Right forelimb (tissue), 1 donor: ENCODE measurements around the gene CDH19.

Experiments used
- DNase-seq: peaks from one replicate; pipeline ENCODE4 v3.0.0-alpha.2; 2018

CDH19 gene, protein sequence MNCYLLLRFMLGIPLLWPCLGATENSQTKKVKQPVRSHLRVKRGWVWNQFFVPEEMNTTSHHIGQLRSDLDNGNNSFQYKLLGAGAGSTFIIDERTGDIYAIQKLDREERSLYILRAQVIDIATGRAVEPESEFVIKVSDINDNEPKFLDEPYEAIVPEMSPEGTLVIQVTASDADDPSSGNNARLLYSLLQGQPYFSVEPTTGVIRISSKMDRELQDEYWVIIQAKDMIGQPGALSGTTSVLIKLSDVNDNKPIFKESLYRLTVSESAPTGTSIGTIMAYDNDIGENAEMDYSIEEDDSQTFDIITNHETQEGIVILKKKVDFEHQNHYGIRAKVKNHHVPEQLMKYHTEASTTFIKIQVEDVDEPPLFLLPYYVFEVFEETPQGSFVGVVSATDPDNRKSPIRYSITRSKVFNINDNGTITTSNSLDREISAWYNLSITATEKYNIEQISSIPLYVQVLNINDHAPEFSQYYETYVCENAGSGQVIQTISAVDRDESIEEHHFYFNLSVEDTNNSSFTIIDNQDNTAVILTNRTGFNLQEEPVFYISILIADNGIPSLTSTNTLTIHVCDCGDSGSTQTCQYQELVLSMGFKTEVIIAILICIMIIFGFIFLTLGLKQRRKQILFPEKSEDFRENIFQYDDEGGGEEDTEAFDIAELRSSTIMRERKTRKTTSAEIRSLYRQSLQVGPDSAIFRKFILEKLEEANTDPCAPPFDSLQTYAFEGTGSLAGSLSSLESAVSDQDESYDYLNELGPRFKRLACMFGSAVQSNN

DNA sequence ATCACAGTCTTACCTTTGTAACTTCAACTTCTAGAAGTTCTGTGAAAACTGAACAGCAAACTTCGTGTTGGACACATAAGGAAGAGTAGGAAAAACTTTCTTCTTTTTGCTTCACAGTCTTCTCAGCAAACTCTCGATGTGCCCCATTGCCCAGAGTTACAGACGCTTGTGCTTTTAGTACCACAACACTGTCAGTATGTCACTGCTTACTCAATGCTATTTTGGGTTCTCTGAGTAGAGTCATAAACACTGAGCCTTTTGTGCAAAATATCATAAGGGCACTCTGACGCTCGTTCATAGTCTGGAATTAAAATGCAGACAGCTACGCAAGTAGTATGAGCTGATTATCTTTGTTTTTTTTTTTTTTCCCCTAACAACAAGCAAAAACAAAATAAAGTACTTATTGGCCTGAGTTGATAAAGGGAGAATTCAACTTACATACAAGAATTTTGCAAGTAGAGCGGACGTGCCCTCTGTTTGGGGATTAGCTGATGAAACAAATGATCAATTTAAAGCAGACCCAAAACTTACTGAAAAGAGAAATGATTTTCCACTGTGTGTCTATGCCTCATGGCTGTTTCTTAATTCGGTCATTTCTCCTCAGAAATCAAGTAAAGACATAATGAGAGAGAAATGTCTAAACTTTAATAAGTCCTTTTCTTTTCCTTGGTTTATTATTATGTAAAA, at the start of gene CDH19:
Gene CDH19 (minus strand): TSS at position 150 of the 687 bp plus-strand sequence. CDS start 31,886 bp downstream, outside the sequence.
- no peak for DNase-seq

DNA sequence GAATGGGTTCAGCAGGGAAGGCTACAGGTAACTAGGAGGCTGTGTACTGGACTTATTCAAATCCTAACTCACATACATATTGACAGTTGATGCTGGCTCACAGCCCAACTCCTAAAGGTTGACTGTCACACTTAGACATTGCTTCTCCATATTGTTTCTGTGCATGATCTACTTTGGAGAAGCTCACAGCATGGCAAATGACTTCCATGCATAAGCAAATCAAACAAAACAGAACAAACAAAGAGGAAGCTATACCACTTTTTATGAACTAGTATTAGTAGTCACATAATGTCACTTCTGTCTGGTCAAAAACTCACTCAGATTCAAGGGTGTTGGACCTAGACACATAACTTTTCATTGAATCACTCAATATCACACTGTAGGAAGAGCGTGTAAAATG, 43.8 kb upstream of the CDH19 start:
- DNase-seq = no peak

DNA sequence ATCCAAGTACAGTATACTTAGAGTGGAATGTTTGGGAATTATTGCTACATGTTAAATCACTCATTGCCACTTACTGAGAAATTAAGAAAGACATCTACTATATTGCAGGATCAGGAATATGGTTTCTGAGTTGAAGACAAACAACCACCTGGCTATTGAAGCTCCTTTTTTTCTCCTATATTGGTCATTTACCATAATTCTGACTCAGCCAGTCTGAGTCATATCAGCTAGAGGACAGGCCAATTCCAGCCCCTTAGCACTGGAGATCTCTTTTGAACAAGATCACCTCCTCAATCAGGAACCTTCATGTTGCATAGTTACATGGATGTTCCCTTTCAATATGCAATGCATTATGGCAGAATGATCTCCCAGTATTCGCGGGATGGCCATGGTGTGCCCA, 42.7 kb upstream of the CDH19 start:
- DNase-seq = no peak

DNA sequence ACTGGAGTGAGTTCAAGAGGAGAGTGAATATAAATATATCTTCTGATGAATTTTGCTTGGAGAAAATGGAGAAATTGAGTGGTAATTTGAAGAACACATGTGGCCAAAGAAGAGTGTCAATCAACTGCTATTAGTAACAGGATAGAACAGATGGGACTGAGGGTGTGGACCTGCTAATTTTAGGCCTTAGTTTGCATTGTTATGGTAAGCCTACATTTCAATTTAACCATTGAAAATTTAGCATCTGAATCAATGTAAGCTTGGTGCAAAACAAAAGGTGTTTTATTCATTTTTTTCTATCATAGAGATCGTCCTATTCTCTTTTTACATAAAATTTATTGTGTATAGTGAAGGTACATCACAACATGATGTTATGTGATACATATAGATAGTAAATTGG, 42.1 kb upstream of the CDH19 start:
- no peak for DNase-seq

DNA sequence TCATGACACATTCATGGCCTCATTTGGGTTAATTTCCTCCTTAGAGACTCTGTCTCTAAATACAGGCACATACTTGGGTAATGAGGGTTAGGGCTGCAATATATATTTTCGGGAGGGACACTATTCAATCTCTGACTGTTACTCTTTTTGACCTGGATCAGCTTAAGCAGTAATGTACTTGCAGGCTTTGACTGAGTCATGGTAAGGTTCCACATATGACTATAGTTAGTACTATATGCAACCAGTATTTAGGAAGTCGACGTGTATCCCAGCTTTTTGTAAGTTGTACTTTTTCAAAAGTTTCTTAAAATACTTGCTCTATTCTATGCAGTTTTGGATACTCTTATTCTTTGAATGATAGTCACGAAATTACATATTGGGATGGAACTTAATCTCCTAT, 37.2 kb upstream of the CDH19 start:
- DNase-seq = no peak

DNA sequence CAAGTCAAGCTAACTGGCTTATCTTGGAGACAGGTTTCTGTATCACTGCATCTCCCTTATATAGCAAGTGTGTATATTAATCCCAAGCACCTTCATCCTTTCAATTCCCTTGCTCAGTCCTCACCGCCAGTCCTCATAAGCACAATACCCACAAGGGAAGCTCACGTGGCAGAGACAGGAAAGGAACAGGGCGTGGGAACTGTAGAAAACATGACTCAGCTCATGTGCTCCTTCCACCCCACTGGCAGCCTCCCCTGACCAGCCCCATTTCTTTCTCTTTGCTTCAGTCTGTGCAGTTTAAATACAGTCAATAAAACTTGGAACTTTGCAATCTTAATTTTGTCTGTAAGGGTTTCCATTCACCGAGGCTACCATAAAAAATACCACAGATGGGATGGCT, 36.5 kb upstream of the CDH19 start:
- no peak for DNase-seq

DNA sequence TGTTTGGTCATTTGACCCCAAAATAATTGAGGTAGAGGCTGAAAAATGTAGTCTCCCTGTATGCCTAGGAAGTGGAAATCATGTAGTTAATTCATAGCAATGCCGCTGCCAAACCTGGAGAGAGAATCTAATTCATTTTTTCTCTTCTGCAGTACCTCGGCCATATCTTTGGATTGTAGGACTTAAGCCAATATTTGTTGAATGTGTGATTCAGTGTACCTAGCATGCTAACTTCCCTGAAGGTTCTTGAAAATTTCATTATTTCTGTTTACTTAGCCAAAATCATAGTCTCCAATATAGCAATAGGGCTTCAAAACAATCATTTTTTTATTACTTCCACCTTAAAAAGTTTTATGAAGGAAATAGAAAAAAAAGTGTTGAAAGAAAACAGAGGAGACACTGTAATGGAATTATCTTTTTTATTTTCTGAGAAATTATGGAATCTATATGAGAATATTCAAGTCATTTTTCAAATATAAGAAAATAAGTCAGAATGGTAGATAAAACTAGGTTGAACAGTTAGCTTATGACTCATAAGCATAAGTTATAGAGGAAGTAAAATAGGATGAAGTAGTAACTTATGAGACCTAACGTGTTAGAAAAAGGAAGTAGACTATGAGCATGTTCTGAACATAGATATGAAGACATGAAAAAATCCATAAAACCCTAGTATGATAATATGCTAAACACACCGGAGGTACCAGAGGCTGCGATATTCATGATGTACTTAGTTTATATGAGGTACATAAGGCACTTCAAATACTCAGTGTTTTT, 35.2 kb upstream of the CDH19 start:
- no peak for DNase-seq

DNA sequence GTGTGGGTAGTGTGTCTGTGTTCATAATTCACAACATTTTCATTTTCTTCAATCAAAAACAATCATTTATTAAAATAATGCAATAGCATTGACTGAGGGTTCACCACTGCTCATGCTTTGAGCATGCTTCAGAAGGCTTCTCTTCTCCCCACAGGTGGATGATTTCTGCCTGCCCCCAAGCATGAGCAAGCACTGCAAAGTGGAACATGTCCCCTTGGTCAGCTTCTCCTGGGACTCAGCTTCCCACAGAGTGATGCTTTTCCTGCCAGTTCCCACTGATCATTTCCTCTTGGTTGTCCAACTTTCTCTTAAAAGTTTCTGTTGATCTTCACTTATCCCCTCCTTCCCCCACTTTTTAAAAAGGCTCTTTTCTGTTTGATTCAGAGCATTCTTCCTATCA, 31.5 kb upstream of the CDH19 start:
- DNase-seq = no peak

DNA sequence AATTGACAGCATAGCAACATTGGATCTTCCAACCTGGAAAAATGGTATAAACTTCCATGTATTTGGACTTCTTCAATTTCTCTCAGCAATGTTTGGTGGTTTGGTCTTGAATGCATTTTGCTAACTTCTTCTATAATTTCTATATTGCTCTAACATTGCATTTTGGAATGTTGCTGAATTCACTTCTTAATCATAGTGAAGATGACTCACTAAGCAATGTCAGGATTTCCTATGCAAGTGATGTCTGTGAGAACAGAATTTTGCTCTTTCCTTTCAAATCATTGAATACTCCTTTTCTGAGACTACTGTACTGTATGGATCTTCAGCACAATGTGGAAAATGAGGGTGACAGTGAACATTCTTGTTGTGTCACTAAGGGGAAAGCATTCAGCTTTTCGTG, 28.9 kb upstream of the CDH19 start:
- DNase-seq = no peak

DNA sequence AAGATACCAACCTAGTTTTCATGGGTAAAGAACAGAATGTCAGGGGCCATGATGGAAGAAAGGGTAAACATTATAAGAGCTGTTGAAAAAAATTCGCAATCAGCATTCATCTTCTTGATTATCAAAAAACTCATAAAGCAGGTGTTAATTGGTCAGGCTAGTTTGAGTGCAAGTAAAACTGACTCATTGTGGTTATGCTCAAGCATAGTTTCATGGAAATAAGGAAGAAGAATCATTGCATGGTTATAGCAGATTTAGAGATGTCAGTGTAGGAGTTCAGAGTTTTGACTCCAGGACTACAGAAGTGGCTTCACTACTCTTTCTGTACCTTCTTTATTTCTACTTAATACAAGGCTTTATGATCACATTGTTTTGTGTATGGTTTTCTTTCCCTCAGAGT, 26.9 kb upstream of the CDH19 start:
- DNase-seq = no peak

DNA sequence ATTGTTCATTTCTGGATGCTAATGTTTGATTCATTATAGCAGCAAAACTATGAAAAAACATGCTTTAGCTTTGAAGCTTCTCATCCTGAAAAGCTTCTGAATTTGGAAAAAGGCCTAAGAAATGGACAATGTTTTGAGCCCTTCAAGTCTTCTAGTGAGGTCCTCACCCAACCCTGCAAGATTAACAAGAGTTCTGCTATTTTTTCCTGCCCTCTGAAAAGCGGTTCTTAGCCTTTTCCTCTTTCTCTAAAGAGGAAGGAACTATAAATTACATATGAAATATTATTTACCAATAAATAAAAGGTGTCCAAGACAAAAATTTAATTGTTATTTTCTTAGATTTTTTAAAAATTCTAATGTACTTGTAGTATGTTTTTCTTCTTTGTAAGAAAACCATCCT, 19.9 kb upstream of the CDH19 start:
- no peak for DNase-seq

DNA sequence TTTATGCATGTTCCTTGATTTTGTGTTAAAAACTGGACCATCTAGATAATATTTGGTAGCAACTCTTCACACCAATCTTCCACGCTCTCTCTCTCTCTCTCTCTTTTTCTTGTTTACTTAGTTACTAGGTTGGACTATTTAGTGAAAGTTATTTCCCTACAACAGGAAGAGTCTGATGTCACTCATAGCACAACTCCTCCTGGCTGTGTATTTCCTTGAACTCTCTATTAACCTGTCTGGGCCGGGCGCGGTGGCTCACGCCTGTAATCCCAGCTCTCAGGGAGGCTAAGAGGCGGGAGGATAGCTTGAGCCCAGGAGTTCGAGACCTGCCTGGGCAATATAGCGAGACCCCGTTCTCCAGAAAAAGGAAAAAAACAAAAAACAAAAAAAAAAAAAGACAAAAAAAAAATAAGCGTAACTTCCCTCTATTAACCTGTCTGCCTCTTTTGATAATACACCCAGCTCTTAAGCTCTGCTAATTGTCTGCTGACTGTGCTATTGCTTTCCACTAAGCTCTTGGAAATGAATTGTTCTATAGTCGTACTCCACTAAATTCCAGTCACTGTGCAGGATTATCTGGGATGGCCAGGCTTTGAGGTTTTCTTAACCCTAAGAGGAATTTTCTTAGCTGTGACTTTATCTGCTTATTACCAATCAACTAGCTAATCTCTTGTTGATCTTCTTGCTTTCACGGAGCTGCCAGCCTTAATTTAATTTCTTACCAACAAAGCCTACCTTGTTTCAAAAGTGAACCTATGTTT, 18.1 kb upstream of the CDH19 start:
- no peak for DNase-seq

DNA sequence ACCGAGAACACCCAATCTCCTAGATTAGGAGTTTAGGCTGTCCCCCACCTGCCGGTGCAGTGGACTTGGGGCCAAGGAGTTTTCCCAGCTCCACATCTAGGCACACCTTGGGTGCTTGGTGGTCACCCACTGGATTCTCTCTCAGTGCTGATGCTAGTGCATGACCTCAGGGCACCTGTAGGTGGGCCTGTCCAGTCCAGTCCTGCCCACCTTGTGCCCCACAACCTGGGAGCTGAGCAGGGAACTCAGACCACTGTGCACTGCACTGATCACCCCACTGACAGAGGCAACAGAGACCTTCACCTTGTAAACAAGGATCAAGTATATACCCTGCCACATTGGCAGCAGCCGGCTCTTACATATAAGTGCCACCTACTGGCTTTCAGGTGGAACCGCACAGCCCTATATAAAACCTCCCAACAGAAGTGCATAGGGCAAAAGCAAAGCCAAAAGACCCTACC, 12.7 kb upstream of the CDH19 start:
- no peak for DNase-seq

DNA sequence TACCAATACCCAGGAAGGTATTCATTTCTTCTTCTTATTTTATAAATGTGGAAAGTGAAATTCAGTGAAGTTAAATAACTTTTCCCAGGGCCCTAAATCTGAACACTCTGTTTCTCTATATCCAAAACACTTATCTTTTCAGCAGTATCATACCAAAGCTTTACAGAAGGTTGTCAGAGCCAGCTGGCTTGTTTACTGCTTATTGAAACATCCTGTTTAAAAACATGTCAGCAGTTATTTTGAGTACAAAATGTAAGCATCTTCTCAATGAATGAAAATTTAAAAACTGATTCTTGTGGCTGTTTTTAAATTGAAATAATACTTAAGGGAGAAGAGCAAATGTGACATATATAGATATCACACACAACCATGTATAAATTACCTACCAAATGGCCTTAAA, 11.3 kb upstream of the CDH19 start:
- no peak for DNase-seq

DNA sequence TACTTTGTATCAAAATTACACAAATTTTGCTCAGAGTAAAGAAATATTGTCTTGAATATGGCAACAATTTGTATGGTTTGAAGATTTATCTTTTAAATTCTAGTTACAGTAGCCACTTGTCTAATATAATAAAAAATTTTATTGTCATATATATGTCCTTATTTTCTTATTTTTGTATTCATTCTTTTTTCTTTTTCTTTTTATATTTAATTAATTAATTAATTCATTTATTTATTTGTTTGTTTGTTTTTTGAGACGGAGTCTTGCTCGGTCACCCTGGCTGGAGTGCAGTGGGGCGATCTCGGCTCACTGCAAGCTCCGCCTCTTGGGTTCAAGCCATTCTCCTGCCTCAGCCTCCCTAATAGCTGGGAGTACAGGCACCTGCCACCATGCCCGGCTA, 3.7 kb upstream of the CDH19 start:
- no peak for DNase-seq

DNA sequence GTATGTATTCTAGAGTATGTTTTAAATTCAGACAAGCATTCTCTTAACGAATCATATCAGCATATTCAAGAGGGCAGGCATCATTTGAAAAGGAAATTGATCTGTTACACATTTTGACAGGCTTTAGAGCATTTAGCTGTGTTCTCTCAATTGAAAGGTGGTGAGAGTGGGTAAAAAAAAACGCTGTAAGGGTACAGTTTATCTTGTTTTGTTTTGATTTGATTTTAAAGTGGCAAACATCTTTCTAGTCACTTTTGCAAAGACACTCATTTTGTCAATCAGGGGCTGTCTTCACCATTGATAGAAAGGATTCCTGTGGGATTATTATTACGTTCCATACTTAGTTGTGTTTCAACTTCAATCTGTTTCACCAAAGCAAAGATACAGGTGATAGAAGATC, 2.2 kb downstream of the CDH19 start:
- no peak for DNase-seq

DNA sequence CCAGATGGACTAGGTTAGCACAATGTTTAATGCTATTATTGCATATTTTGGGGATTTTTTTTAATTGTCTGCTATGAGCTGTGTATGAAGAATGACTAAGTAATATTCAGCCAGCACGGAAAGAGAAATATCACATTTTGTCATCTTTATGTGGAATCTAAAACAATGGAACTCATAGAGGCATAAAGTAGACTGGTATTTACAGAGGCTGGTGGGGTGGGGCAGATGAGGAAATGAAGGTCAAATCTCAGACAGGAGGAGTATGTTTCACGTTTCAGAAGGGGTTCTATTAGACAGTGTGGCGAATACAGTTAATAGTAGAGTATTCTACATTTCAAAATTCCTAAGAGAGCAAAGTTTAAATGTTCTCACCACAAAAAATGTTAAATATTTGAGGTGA, 4.7 kb downstream of the CDH19 start:
- no peak for DNase-seq

DNA sequence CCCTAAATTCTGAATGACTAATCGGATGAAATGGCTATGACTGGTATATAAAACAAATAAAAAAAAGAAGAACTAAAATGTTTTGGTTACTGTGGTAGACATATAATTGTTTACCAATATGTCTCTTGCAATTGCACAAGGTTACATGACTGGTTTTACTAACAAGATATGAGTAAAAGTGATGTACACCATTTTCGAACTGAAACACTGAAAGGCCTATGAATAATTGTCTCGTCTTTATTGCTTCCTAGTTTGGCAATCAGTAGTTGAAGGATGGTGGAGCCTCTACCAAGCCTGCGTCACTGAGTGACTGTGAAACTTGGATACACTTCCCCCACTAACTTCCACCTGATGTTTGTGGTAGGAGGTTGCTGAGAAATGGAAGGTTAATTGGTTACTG, 16.5 kb downstream of the CDH19 start:
- DNase-seq = no peak

DNA sequence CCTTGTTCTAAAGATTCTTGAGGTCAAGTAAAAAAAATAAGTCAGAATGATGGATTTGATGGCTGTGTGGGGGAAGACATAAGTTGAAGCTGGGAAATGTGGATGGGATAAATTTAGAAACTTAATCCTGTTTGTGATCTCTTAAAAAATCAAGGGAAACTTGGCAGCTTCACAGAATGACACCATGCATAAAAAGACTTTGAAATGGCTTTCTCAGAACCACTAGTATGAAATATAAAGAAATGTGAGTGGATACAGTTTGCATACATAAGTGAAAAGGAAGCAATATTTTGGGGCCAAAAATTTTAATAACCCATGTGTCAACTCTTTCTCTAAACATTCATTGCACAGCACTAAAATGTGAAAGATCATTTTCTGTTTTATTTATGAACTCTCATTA, 21.7 kb downstream of the CDH19 start:
- DNase-seq = no peak

DNA sequence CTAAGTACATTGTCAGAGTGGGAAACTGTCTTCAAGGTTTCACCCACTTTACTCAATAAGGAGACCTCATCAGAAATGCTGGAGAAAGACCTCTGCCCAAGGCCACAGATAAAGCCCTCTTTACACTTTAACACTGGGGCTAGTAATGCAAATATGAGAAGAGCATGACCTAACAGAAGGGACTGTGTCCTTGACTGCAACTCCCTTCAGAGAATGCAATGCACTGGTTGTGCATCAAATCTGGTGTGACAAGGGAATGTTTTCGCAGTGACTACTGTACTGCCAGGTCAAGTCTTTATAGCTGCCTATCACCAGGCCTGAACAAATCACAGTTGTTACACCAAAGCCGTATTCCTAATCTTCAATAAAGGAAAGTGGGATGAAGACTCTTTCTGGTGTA, 28.6 kb downstream of the CDH19 start:
- DNase-seq = no peak

DNA sequence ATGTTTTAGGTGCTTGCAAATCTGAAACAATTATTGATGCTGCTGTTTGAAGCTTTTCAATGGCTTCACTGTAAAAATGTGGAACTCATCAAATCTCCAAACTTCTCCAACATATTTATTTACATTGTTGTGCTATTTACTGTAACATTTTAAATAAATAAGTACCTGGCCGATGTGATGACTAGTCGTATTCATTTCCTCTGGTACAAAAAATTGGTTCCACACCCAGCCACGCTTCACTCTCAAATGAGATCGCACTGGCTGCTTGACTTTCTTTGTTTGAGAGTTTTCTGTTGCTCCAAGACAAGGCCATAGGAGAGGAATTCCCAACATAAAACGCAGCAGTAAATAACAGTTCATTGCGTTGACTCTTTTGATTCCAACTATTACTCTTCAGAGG, 32.0 kb downstream of the CDH19 start:
- DNase-seq = no peak

DNA sequence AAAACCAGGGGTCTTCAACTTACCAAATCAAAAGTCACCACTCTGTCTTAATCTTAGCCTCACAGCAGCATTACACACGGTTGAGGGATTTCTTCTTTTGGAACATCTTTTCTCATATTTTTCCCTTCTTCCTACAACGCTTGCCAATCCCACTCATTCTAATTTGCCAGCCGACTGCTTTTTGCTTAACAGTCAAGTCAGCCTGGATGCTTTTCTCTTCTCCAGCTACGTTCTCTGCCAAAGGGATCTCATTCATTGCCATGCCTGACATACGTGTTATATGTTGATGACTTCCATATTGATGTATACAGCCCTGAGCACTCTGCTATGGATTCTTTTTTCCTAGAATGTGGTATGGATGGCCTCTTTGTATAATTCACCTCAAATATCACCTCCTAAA, 37.3 kb downstream of the CDH19 start:
- no peak for DNase-seq
